Spleen (tissue), 11 donors: ENCODE measurements around the gene CBL. TPM values are rescaled to one million over a fixed set of nuclear protein-coding genes. Genes with fewer than 3 reads are reported as not detected.

ENCODE experiments used
- DNase-seq: peaks from one replicate; pipeline ENCODE4 v3.0.0-alpha.2; 2020
- H3K27ac ChIP-seq, 8 donors: fragments of 200-600 bp; sonication (generic) in 7 of 8; 1 replicate in 4 of 8; 2 replicates in 4 of 8; pipeline versions ENCODE4 v1.5.0 to v1.8.0; 2016 to 2021; ENCODE audit warnings: inconsistent platforms in 4 of 8, mild to moderate bottlenecking in 4 of 8, moderate library complexity in 1 of 8
- H3K27me3 ChIP-seq, 7 donors: fragments of 200-600 bp; sonication (generic) in 6 of 7; replicated peaks in 1 of 7; 1 replicate in 4 of 7; 2 replicates in 3 of 7; pipeline versions ENCODE4 v1.5.0 to v1.8.0; 2016 to 2021; ENCODE audit warnings: inconsistent platforms in 3 of 7, mild to moderate bottlenecking in 1 of 7
- H3K36me3 ChIP-seq, 6 donors: fragments of 200-600 bp; sonication (generic) in 5 of 6; 1 replicate in 4 of 6; 2 replicates in 2 of 6; pipeline versions ENCODE4 v1.5.0 to v1.8.0; 2016 to 2021; ENCODE audit warnings: inconsistent platforms in 2 of 6
- H3K4me1 ChIP-seq, 6 donors: fragments of 200-600 bp; sonication (generic) in 5 of 6; 1 replicate in 3 of 6; 2 replicates in 3 of 6; pipeline versions ENCODE4 v1.5.0 to v1.8.0; 2016 to 2021; ENCODE audit warnings: inconsistent platforms in 3 of 6
- H3K4me3 ChIP-seq, 8 donors: fragments of 200-600 bp; sonication (generic) in 7 of 8; 1 replicate in 4 of 8; 2 replicates in 4 of 8; pipeline versions ENCODE4 v1.5.0 to v1.8.0; 2016 to 2021; ENCODE audit warnings: inconsistent platforms in 4 of 8, mild to moderate bottlenecking in 4 of 8, moderate library complexity in 2 of 8
- H3K9me3 ChIP-seq, 8 donors: fragments of 200-600 bp; sonication (generic) in 7 of 8; 1 replicate in 4 of 8; 2 replicates in 4 of 8; pipeline versions ENCODE4 v1.5.0 to v1.8.0; 2016 to 2021; ENCODE audit warnings: inconsistent platforms in 4 of 8
- CTCF ChIP-seq, 11 experiments: fragments of 200-600 bp in 7 of 11; fragments of 450-650 bp in 4 of 11; sonication (generic) in 4 of 11; IDR thresholded peaks in 8 of 11; conservative IDR thresholded peaks in 3 of 11; 1 replicate in 7 of 11; 2 replicates in 4 of 11; pipeline versions ENCODE4 v1.4.0 to v1.8.0; 2016 to 2021; ENCODE audit warnings: antibody characterized with exemption in 11 of 11, inconsistent platforms in 4 of 11, mild to moderate bottlenecking in 1 of 11
- POLR2A ChIP-seq, 3 donors: fragments of 450-650 bp; IDR thresholded peaks; one replicate each; pipeline ENCODE4 v1.5.1; 2017; ENCODE audit warnings: antibody characterized with exemption in 3 of 3, mild to moderate bottlenecking in 1 of 3
- POLR2AphosphoS5 ChIP-seq, 3 donors: sonication (generic); formaldehyde crosslinking; IDR thresholded peaks; one replicate each; pipeline ENCODE4 v1.5.1; 2017; ENCODE audit warnings: antibody characterized with exemption in 3 of 3
- WGBS, 5 donors: extraction: QIAGEN DNeasy Blood & Tissue Kit in 3 of 5; methylation state at CpG; one replicate each; pipeline versions ENCODE4 v1.1.5 to v1.1.7; 2013 to 2018; 5-methylcytosine and 5-hydroxymethylcytosine counted together
- intact Hi-C: fragments of 100-400 bp; cut with DNase I; formaldehyde crosslinking; loops from one replicate; pipeline ENCODE4 v1.15.0; 2023; ENCODE audit warnings: low total_unique reads
- polyA plus RNA-seq, 3 donors: library from polyadenylated mRNA; stranded (reverse); fragments of 200-250 nt; gene quantifications; one replicate each; pipeline ENCODE4 v1.2.1, GENCODE V29; 2013
- total RNA-seq, 7 donors: library from RNA; depleted of rRNA in 3 of 7; stranded (reverse); fragments of >200 nt in 3 of 7; fragmentation: NEBNext Ultra II Directional in 4 of 7; extraction: Animal tissue kit (Norgen Biotek cat#: 25700) in 4 of 7; gene quantifications; one replicate each; pipeline versions ENCODE4 v1.1.0 to v1.2.1, GENCODE V29; 2016 to 2021
- donor health status: healthy with polysubstance abuse.
- donor health status: DM: no; HTN: no; CAD: no; lungs with moderate emphysema.
- donor health status: DM: no; HTN: no; CAD: no.
- donor health status: Bipolar disorder and iron deficiency.
- donor health status: healthy.
- donor health status: DM: no; HTN: no; CAD: no.
- donor health status: DM: yes; HTN: yes; CAD: no.

The CBL gene
- total and polyA plus RNA-seq, 10 donors, result 9.4 to 56.3 (median 45.8) TPM

GRCh38 chr11:119320776-119321524, 114.8 kb downstream of the CBL start:
- Histone ChIP-seq H3K36me3 (no peaks in the 10 kb centered on the region), H3K4me3 (peak overlapping the region; percentile 35 to 77 (median 48)), H3K27ac (peak overlapping the region; percentile 49 to 86 (median 80)), H3K9me3 (no peaks in the 10 kb centered on the region), H3K4me1 (peaks cover 19 to 78% (median 68%) of the 10 kb centered on the region in 6 donors), H3K27me3 (peaks cover 0 to 61% (median 19%) of the 10 kb centered on the region in 7 donors)
- TF ChIP-seq CTCF (IDR thresholded peaks at IDR 0.05 in 8 of 11, conservative IDR thresholded peaks at IDR 0.05 in 3 of 11) (no peak), POLR2AphosphoS5 (IDR thresholded peaks at IDR 0.05) (peak; percentile 50 to 76 (median 75)), POLR2A (IDR thresholded peaks at IDR 0.05) (no peak)
- DNase-seq, result peak; percentile 90
- intact Hi-C loops, result no loop called here
- 1 to 3% (median 2%) methylated on average over 22 to 60 of the region's 60 CpGs for WGBS, 5 donors

- DNase-seq, result no peak
Measured at GRCh38 chr11:119322360-119322739, 116.2 kb downstream of the CBL start.

GRCh38 chr11:119322921-119323531, 116.9 kb downstream of the CBL start:
- Histone ChIP-seq H3K36me3 (no peaks in the 10 kb centered on the region), H3K9me3 (no peaks in the 10 kb centered on the region), H3K4me3 (no peak overlapping the region), H3K27ac (no peak overlapping the region), H3K27me3 (peaks cover 0 to 40% (median 3%) of the 10 kb centered on the region in 7 donors), H3K4me1 (peaks cover 12 to 58% (median 49%) of the 10 kb centered on the region in 6 donors)
- intact Hi-C loops, result no loop called here
- WGBS, 5 donors, result 82 to 90% (median 86%) methylated on average over 18 to 20 of the region's 20 CpGs
- TF ChIP-seq POLR2AphosphoS5 (IDR thresholded peaks at IDR 0.05) (no peak), POLR2A (IDR thresholded peaks at IDR 0.05) (no peak), CTCF (IDR thresholded peaks at IDR 0.05 in 8 of 11, conservative IDR thresholded peaks at IDR 0.05 in 3 of 11) (no peak)
- no peak for DNase-seq

More at GRCh38 chr11:119322360-119322739, 116.2 kb downstream of the CBL start:
- Histone ChIP-seq H3K36me3 (no peaks in the 10 kb centered on the region), H3K27me3 (peaks cover 0 to 47% (median 7%) of the 10 kb centered on the region in 7 donors), H3K9me3 (no peaks in the 10 kb centered on the region), H3K4me1 (peaks cover 12 to 65% (median 56%) of the 10 kb centered on the region in 6 donors), H3K27ac (peak overlapping the region in 1 of 8 donors; percentile 83), H3K4me3 (peak overlapping the region in 1 of 8 donors; percentile 77)
- intact Hi-C loops, result no loop called here
- TF ChIP-seq POLR2A (IDR thresholded peaks at IDR 0.05) (no peak), CTCF (IDR thresholded peaks at IDR 0.05 in 8 of 11, conservative IDR thresholded peaks at IDR 0.05 in 3 of 11) (peak in 1 of 11 experiments; percentile 12)
- whole genome bisulfite sequencing, 5 donors, result 56 to 74% (median 61%) methylated on average over 6 of the region's 6 CpGs

- Histone ChIP-seq H3K27me3 (peaks cover 0 to 34% (median 3%) of the 10 kb centered on the region in 7 donors), H3K4me1 (peaks cover 8 to 53% (median 44%) of the 10 kb centered on the region in 6 donors), H3K36me3 (no peaks in the 10 kb centered on the region), H3K9me3 (no peaks in the 10 kb centered on the region), H3K27ac (no peak overlapping the region), H3K4me3 (no peak overlapping the region)
- peak; percentile 67 to 88 (median 80) for TF ChIP-seq CTCF (IDR thresholded peaks at IDR 0.05 in 8 of 11, conservative IDR thresholded peaks at IDR 0.05 in 3 of 11)
- TF ChIP-seq POLR2A (IDR thresholded peaks at IDR 0.05), result no peak
- WGBS, 5 donors, result 20 to 30% (median 23%) methylated on average over 8 of the region's 8 CpGs
- intact Hi-C loops, result no loop called here
- DNase-seq, result no peak
Measured at GRCh38 chr11:119323532-119324033, 117.4 kb downstream of the CBL start.
